ENCODE data around the gene APPL1.

DNA sequence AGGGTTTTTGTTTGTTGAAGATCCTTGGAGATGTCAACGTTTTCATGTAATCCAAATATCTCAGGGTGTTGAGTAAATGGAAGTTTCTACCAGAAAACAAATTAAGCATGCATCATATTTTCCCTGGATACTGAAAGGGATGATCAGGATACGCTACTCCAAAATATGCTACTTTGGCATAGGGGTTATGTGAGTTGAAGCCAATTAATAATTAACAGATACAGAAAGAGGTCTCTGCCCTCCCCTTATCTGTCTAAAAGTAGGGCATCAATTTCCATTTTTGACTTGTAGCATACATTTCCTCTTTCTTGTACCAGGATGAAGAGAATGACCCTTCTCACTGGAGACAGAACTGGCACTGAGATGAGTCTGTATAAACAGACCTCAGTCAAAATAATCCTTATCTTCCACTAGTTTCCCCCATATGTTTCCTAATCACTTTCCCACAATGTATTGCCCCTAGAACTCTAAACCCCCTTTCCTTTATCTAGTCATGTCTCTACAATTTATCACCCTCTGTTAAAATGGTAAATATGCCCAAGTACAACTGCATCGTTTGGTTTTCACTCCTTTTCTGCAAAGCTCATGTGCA lies 82.3 kb downstream of the APPL1 start:
- TF ChIP-seq POLR2A (IDR thresholded peaks at IDR 0.05; ENCODE audit: low read length) (no peak), GATA1 (IDR thresholded peaks at IDR 0.05; ENCODE audit: low read depth, low read length) (no peak)

All from erythroblast (primary cell).